GM23338 (cell line): ENCODE measurements around the gene TTC28. TPM values are rescaled to one million over a fixed set of nuclear protein-coding genes. Genes with fewer than 3 reads are reported as not detected.

Experiments used
- ATAC-seq: fragments of 200-7000 bp; cut with Tn5 transposase; 3 replicates; pipeline ENCODE4 v1.9.1; 2020
- DNase-seq: peaks from one replicate; pipeline ENCODE4 v3.0.0-alpha.2; 2015; ENCODE audit warnings: low spot score
- H2AFZ ChIP-seq: fragments of 200-600 bp; sonication (generic); 2 replicates; pipeline ENCODE4 v1.8.0; 2016; ENCODE audit warnings: antibody characterized with exemption, mild to moderate bottlenecking, moderate library complexity
- H3F3A ChIP-seq: fragments of 200-600 bp; sonication (generic); replicated peaks from 2 replicates; pipeline ENCODE4 v1.8.0; 2017; ENCODE audit warnings: antibody characterized with exemption, mixed run types, low read depth
- H3K27ac ChIP-seq: fragments of 200-600 bp; sonication (generic); 2 replicates; pipeline ENCODE4 v1.6.1; 2016; ENCODE audit warnings: low read depth
- H3K27me3 ChIP-seq: fragments of 200-600 bp; sonication (generic); 2 replicates; pipeline ENCODE4 v1.8.0; 2016; ENCODE audit warnings: mild to moderate bottlenecking, mixed run types, moderate library complexity; ENCODE audit not compliant: insufficient read depth
- H3K36me3 ChIP-seq: fragments of 200-600 bp; sonication (generic); 2 replicates; pipeline ENCODE4 v1.8.0; 2016; ENCODE audit warnings: mild to moderate bottlenecking; ENCODE audit not compliant: insufficient read depth
- H3K4me1 ChIP-seq: fragments of 200-600 bp; sonication (generic); 2 replicates; pipeline ENCODE4 v1.8.0; 2016; ENCODE audit warnings: mild to moderate bottlenecking, moderate library complexity; ENCODE audit not compliant: insufficient read depth
- H3K4me2 ChIP-seq: fragments of 200-600 bp; sonication (generic); 2 replicates; pipeline ENCODE4 v1.7.1; 2017; ENCODE audit warnings: mixed run types
- H3K4me3 ChIP-seq: fragments of 200-600 bp; sonication (generic); 2 replicates; pipeline ENCODE4 v1.6.1; 2016; ENCODE audit warnings: mixed run types
- H3K79me2 ChIP-seq: fragments of 200-600 bp; sonication (generic); replicated peaks from 2 replicates; pipeline ENCODE4 v1.8.0; 2017; ENCODE audit warnings: mild to moderate bottlenecking; ENCODE audit not compliant: insufficient read depth
- H3K9me2 ChIP-seq: fragments of 200-600 bp; sonication (generic); 2 replicates; pipeline ENCODE4 v1.8.0; 2017; ENCODE audit not compliant: insufficient read depth
- H4K20me1 ChIP-seq: fragments of 200-600 bp; sonication (generic); replicated peaks from 2 replicates; pipeline ENCODE4 v1.8.0; 2017; ENCODE audit warnings: mild to moderate bottlenecking; ENCODE audit not compliant: insufficient read depth
- H3K27ac Mint-ChIP-seq: 2 replicates; pipeline ENCODE4 v1.8.0; 2020; ENCODE audit warnings: inconsistent platforms, mild to moderate bottlenecking, moderate library complexity, mixed read lengths
- H3K27me3 Mint-ChIP-seq: 3 replicates; pipeline ENCODE4 v1.8.0; 2022; ENCODE audit warnings: low read depth, mild to moderate bottlenecking, moderate library complexity, mixed read lengths, inconsistent platforms; ENCODE audit not compliant: insufficient read depth, poor library complexity
- H3K36me3 Mint-ChIP-seq: 3 replicates; pipeline ENCODE4 v1.8.0; 2021; ENCODE audit warnings: low read depth, mild to moderate bottlenecking, inconsistent platforms, moderate library complexity, mixed read lengths
- H3K4me1 Mint-ChIP-seq: 3 replicates; pipeline ENCODE4 v1.8.0; 2020; ENCODE audit warnings: mild to moderate bottlenecking, inconsistent platforms, mixed read lengths
- H3K4me3 Mint-ChIP-seq: 3 replicates; pipeline ENCODE4 v1.8.0; 2021; ENCODE audit warnings: moderate library complexity, mild to moderate bottlenecking, inconsistent platforms, mixed read lengths
- H3K9me3 Mint-ChIP-seq: 3 replicates; pipeline ENCODE4 v1.8.0; 2020; ENCODE audit warnings: moderate library complexity, mild to moderate bottlenecking, inconsistent platforms, mixed read lengths
- CREB1 ChIP-seq: fragments of 250-450 bp; sonication (Bioruptor Pico); IDR thresholded peaks from 2 replicates; pipeline ENCODE4 v1.5.0; 2020; ENCODE audit warnings: low read depth, mild to moderate bottlenecking, moderate library complexity
- CTCF ChIP-seq, 2 experiments: fragments of 200-600 bp in 1 of 2; sonication (generic) in 1 of 2; conservative IDR thresholded peaks; 2 replicates each; pipeline versions ENCODE4 v1.5.1 to v1.6.1; 2016 to 2017; ENCODE audit warnings: antibody characterized with exemption in 2 of 2, low read depth in 2 of 2, mild to moderate bottlenecking in 2 of 2, moderate library complexity in 1 of 2
- ETS1 ChIP-seq: IDR thresholded peaks from 2 replicates; pipeline ENCODE4 v1.6.1; 2016; ENCODE audit warnings: antibody characterized with exemption
- EZH2 ChIP-seq: fragments of 200-600 bp; sonication (generic); IDR thresholded peaks from one replicate; pipeline ENCODE4 v1.8.0; 2017; ENCODE audit warnings: antibody characterized with exemption, mild to moderate bottlenecking, low read depth; ENCODE audit not compliant: unreplicated experiment
- EZH2phosphoT487 ChIP-seq: fragments of 200-600 bp; sonication (generic); IDR thresholded peaks from one replicate; pipeline ENCODE4 v1.8.1; 2018; ENCODE audit warnings: antibody characterized with exemption; ENCODE audit not compliant: unreplicated experiment
- JUNB ChIP-seq: IDR thresholded peaks from one replicate; pipeline ENCODE4 v1.6.1; 2016; ENCODE audit warnings: antibody characterized with exemption; ENCODE audit not compliant: unreplicated experiment
- NANOG ChIP-seq: IDR thresholded peaks from 2 replicates; pipeline ENCODE4 v1.6.1; 2016; ENCODE audit warnings: antibody characterized with exemption, borderline replicate concordance
- POLR2AphosphoS5 ChIP-seq: IDR thresholded peaks from 2 replicates; pipeline ENCODE4 v1.6.1; 2016; ENCODE audit warnings: antibody characterized with exemption, low read depth
- STAT1 ChIP-seq: IDR thresholded peaks from one replicate; pipeline ENCODE4 v1.6.1; 2016; ENCODE audit warnings: antibody characterized with exemption; ENCODE audit not compliant: unreplicated experiment
- ZNF114 ChIP-seq: fragments of 250-450 bp; sonication (Bioruptor Pico); IDR thresholded peaks from 2 replicates; pipeline ENCODE4 v1.5.0; 2020; ENCODE audit warnings: mild to moderate bottlenecking, moderate library complexity
- ZNF331 ChIP-seq: fragments of 250-450 bp; sonication (Bioruptor Pico); IDR thresholded peaks from 2 replicates; pipeline ENCODE4 v1.5.0; 2020; ENCODE audit warnings: low read depth, mild to moderate bottlenecking, moderate library complexity
- polyA plus RNA-seq: library from polyadenylated mRNA; unstranded; fragments of >200 nt; fragmentation: Nextera tagmentation; extraction: Ambion mirVana; gene quantifications from 2 replicates; pipeline ENCODE4 v1.2.1, GENCODE V29; 2016
- total RNA-seq: library from RNA; depleted of rRNA; stranded (reverse); fragments of >200 nt; shearing (Covaris generic); gene quantifications from 2 replicates; pipeline ENCODE4 v1.2.3, GENCODE V29; 2014

Gene TTC28
- total and polyA plus RNA-seq, 2 experiments from 2014 or later: 4.5 to 16.1 TPM

- TF ChIP-seq ETS1 (no peak), STAT1 (no peak), EZH2 (no peak)
Measured at GRCh38 chr22:28077166-28077565, 602.5 kb downstream of the TTC28 start (continued).

GRCh38 chr22:28075358-28075981, 604.2 kb downstream of the TTC28 start:
- no peak overlapping the region for H3K27ac Mint-ChIP-seq
- no peak for ATAC-seq
- TF ChIP-seq STAT1: no peak
- no peak for TF ChIP-seq ZNF114 (CRISPR knock-in tag)
- no peak for TF ChIP-seq CTCF (conservative IDR thresholded peaks at IDR 0.05; ENCODE audit: low read depth in 2 of 2)
- TF ChIP-seq NANOG: no peak
- TF ChIP-seq ZNF331 (CRISPR knock-in tag): no peak
- no peak for TF ChIP-seq JUNB
- TF ChIP-seq EZH2: no peak
- no peak for TF ChIP-seq EZH2phosphoT487

GRCh38 chr22:28074526-28074925, 605.1 kb downstream of the TTC28 start:
- Histone ChIP-seq H3K9me2 (no peaks in the 10 kb centered on the region), H3K27ac (no peak overlapping the region), H3K79me2 (no peaks in the 10 kb centered on the region), H4K20me1 (no peaks in the 10 kb centered on the region), H3K4me2 (no peak overlapping the region), H3K27me3 (no peaks in the 10 kb centered on the region), H3F3A (no peaks in the 10 kb centered on the region), H2AFZ (no peak overlapping the region), H3K4me1 (no peaks in the 10 kb centered on the region), H3K36me3 (no peaks in the 10 kb centered on the region), H3K4me3 (no peak overlapping the region)
- Mint-ChIP-seq H3K27ac (no peak overlapping the region), H3K9me3 (no peaks in the 10 kb centered on the region), H3K4me1 (no peaks in the 10 kb centered on the region), H3K4me3 (no peak overlapping the region), H3K36me3 (no peaks in the 10 kb centered on the region), H3K27me3 (peaks cover 1% of the 10 kb centered on the region)
- TF ChIP-seq POLR2AphosphoS5 (no peak), EZH2phosphoT487 (no peak), ZNF114 (CRISPR knock-in tag) (no peak), CREB1 (no peak)
- ATAC-seq (no peak), DNase-seq (no peak)

More at GRCh38 chr22:28075358-28075981, 604.2 kb downstream of the TTC28 start:
- Histone ChIP-seq H2AFZ (no peak overlapping the region), H3K4me2 (no peak overlapping the region), H3F3A (no peaks in the 10 kb centered on the region), H4K20me1 (no peaks in the 10 kb centered on the region), H3K79me2 (no peaks in the 10 kb centered on the region), H3K4me1 (no peaks in the 10 kb centered on the region), H3K9me2 (no peaks in the 10 kb centered on the region), H3K27ac (0 out of 2 replicates have a peak overlapping the region, but pooled peaks have one; percentile 26), H3K36me3 (no peaks in the 10 kb centered on the region), H3K4me3 (no peak overlapping the region), H3K27me3 (no peaks in the 10 kb centered on the region)
- no peak for DNase-seq
- Mint-ChIP-seq H3K27me3 (peaks cover 1% of the 10 kb centered on the region), H3K36me3 (peaks cover 5% of the 10 kb centered on the region; the same call in 2 of the 3 replicates), H3K4me3 (no peak overlapping the region; the same call in 2 of the 3 replicates), H3K4me1 (no peaks in the 10 kb centered on the region), H3K9me3 (no peaks in the 10 kb centered on the region)
